Measurements from ENCODE around the gene WWP2. TPM values are rescaled to one million over a fixed set of nuclear protein-coding genes. Genes with fewer than 3 reads are reported as not detected.

WWP2 gene
- total and polyA plus RNA-seq, 4 donors: 59.0 to 144 (median 138) TPM

- WGBS, 2 donors: 4 to 10% methylated on average over 19 of the region's 19 CpGs
- intact Hi-C loops (cut with DNase I): no loop called here
- Histone ChIP-seq H3K36me3 (ENCODE audit: control insufficient read depth in 1 of 2, insufficient read depth in 2 of 2, low read length in 1 of 2) (peaks cover 3 to 29% of the 10 kb centered on the region in 2 donors), H3K9me3 (ENCODE audit: control insufficient read depth, low read length) (no peaks in the 10 kb centered on the region), H3K4me3 (ENCODE audit: low read length in 2 of 2) (no peak overlapping the region), H3K27ac (ENCODE audit: low read depth in 1 of 2, low read length in 2 of 2) (peak overlapping the region; percentile 87 to 90), H3K4me1 (ENCODE audit: control insufficient read depth in 1 of 2, insufficient read depth in 2 of 2, low read length in 2 of 2) (no peaks in the 10 kb centered on the region), H3K27me3 (ENCODE audit: control insufficient read depth in 1 of 2, insufficient read depth in 2 of 2, low read length in 1 of 2) (no peaks in the 10 kb centered on the region)
- peak; percentile 76 to 89 for DNase-seq
- peak; percentile 73 for ATAC-seq (ENCODE audit: low FRiP score)
These were observed 173.2 kb downstream of the WWP2 start for GRCh38 chr16:69935278-69935711.

- Histone ChIP-seq H3K4me1 (ENCODE audit: control insufficient read depth in 1 of 2, insufficient read depth in 2 of 2, low read length in 2 of 2) (no peaks in the 10 kb centered on the region), H3K27ac (ENCODE audit: low read depth in 1 of 2, low read length in 2 of 2) (peak overlapping the region; percentile 84 to 87), H3K36me3 (ENCODE audit: control insufficient read depth in 1 of 2, insufficient read depth in 2 of 2, low read length in 1 of 2) (peaks cover 3 to 29% of the 10 kb centered on the region in 2 donors), H3K27me3 (ENCODE audit: control insufficient read depth in 1 of 2, insufficient read depth in 2 of 2, low read length in 1 of 2) (no peaks in the 10 kb centered on the region), H3K9me3 (ENCODE audit: control insufficient read depth, low read length) (no peaks in the 10 kb centered on the region), H3K4me3 (ENCODE audit: low read length in 2 of 2) (no peak overlapping the region)
- DNase-seq: no peak
- 25 to 26% methylated on average over 10 of the region's 10 CpGs for WGBS, 2 donors
- intact Hi-C loops (cut with DNase I): no loop called here
- ATAC-seq (ENCODE audit: low FRiP score): no peak
These were observed 173.6 kb downstream of the WWP2 start for GRCh38 chr16:69935740-69936139.

- no peaks in the 10 kb centered on the region for H3K4me1 ChIP-seq (ENCODE audit: control insufficient read depth in 1 of 2, insufficient read depth in 2 of 2, low read length in 2 of 2)
- no peak overlapping the region for H3K4me3 ChIP-seq (ENCODE audit: low read length in 2 of 2)
- peak in 1 of 2 donors; percentile 40 for DNase-seq
- intact Hi-C loops (cut with DNase I): no loop called here
- no peaks in the 10 kb centered on the region for H3K9me3 ChIP-seq (ENCODE audit: control insufficient read depth, low read length)
- H3K27ac ChIP-seq (ENCODE audit: low read depth in 1 of 2, low read length in 2 of 2): peak overlapping the region; percentile 84 to 87
- 77 to 84% methylated on average over 16 of the region's 16 CpGs for WGBS, 2 donors
- no peak for ATAC-seq (ENCODE audit: low FRiP score)
- H3K36me3 ChIP-seq (ENCODE audit: control insufficient read depth in 1 of 2, insufficient read depth in 2 of 2, low read length in 1 of 2): peaks cover under 1 to 29% of the 10 kb centered on the region in 2 donors
- no peaks in the 10 kb centered on the region for H3K27me3 ChIP-seq (ENCODE audit: control insufficient read depth in 1 of 2, insufficient read depth in 2 of 2, low read length in 1 of 2)
These were observed 174.1 kb downstream of the WWP2 start for GRCh38 chr16:69936252-69936651.

- Histone ChIP-seq H3K9me3 (ENCODE audit: control insufficient read depth, low read length) (no peaks in the 10 kb centered on the region), H3K27ac (ENCODE audit: low read depth in 1 of 2, low read length in 2 of 2) (peak overlapping the region in 1 of 2 donors; percentile 84), H3K36me3 (ENCODE audit: control insufficient read depth in 1 of 2, insufficient read depth in 2 of 2, low read length in 1 of 2) (peaks cover 0 to 29% of the 10 kb centered on the region in 2 donors), H3K27me3 (ENCODE audit: control insufficient read depth in 1 of 2, insufficient read depth in 2 of 2, low read length in 1 of 2) (no peaks in the 10 kb centered on the region), H3K4me1 (ENCODE audit: control insufficient read depth in 1 of 2, insufficient read depth in 2 of 2, low read length in 2 of 2) (peaks cover 0 to 3% of the 10 kb centered on the region in 2 donors), H3K4me3 (ENCODE audit: low read length in 2 of 2) (no peak overlapping the region)
- ATAC-seq (ENCODE audit: low FRiP score) (no peak), DNase-seq (peak in 1 of 2 donors; percentile 44)
- intact Hi-C loops (cut with DNase I): no loop called here
- 74 to 79% methylated on average over 21 of the region's 21 CpGs for WGBS, 2 donors
These were observed 174.6 kb downstream of the WWP2 start for GRCh38 chr16:69936751-69937211.

GRCh38 chr16:69937465-69937951 is 175.4 kb downstream of the WWP2 start:
- Histone ChIP-seq H3K36me3 (ENCODE audit: control insufficient read depth in 1 of 2, insufficient read depth in 2 of 2, low read length in 1 of 2) (peaks cover 0 to 28% of the 10 kb centered on the region in 2 donors), H3K4me3 (ENCODE audit: low read length in 2 of 2) (no peak overlapping the region), H3K9me3 (ENCODE audit: control insufficient read depth, low read length) (no peaks in the 10 kb centered on the region), H3K27ac (ENCODE audit: low read depth in 1 of 2, low read length in 2 of 2) (peak overlapping the region in 1 of 2 donors; percentile 84), H3K27me3 (ENCODE audit: control insufficient read depth in 1 of 2, insufficient read depth in 2 of 2, low read length in 1 of 2) (no peaks in the 10 kb centered on the region), H3K4me1 (ENCODE audit: control insufficient read depth in 1 of 2, insufficient read depth in 2 of 2, low read length in 2 of 2) (peaks cover 0 to 6% of the 10 kb centered on the region in 2 donors)
- DNase-seq (peak in 1 of 2 donors; percentile 43), ATAC-seq (ENCODE audit: low FRiP score) (no peak)
- intact Hi-C loops (cut with DNase I): no loop called here
- 24 to 33% methylated on average over 16 of the region's 16 CpGs for WGBS, 2 donors

GRCh38 chr16:69938981-69939820 is 177.1 kb downstream of the WWP2 start:
- intact Hi-C loops (cut with DNase I): no loop called here
- Histone ChIP-seq H3K9me3 (ENCODE audit: control insufficient read depth, low read length) (no peaks in the 10 kb centered on the region), H3K27me3 (ENCODE audit: control insufficient read depth in 1 of 2, insufficient read depth in 2 of 2, low read length in 1 of 2) (no peaks in the 10 kb centered on the region), H3K4me3 (ENCODE audit: low read length in 2 of 2) (no peak overlapping the region), H3K36me3 (ENCODE audit: control insufficient read depth in 1 of 2, insufficient read depth in 2 of 2, low read length in 1 of 2) (peaks cover 0 to 26% of the 10 kb centered on the region in 2 donors), H3K4me1 (ENCODE audit: control insufficient read depth in 1 of 2, insufficient read depth in 2 of 2, low read length in 2 of 2) (peaks cover 0 to 6% of the 10 kb centered on the region in 2 donors), H3K27ac (ENCODE audit: low read depth in 1 of 2, low read length in 2 of 2) (peak overlapping the region in 1 of 2 donors; percentile 20)
- ATAC-seq (ENCODE audit: low FRiP score): no peak
- peak in 1 of 2 donors; percentile 43 for DNase-seq
- 60 to 64% methylated on average over 28 of the region's 28 CpGs for whole genome bisulfite sequencing, 2 donors

GRCh38 chr16:69939821-69940585 is 177.9 kb downstream of the WWP2 start:
- H3K4me3 ChIP-seq (ENCODE audit: low read length in 2 of 2): no peak overlapping the region
- H3K27ac ChIP-seq (ENCODE audit: low read depth in 1 of 2, low read length in 2 of 2): peak overlapping the region in 1 of 2 donors; percentile 29
- ATAC-seq (ENCODE audit: low FRiP score) (no peak), DNase-seq (peak in 1 of 2 donors; percentile 73)
- WGBS, 2 donors: 59 to 67% methylated on average over 25 to 26 of the region's 26 CpGs
- H3K36me3 ChIP-seq (ENCODE audit: control insufficient read depth in 1 of 2, insufficient read depth in 2 of 2, low read length in 1 of 2): peaks cover 0 to 26% of the 10 kb centered on the region in 2 donors
- H3K4me1 ChIP-seq (ENCODE audit: control insufficient read depth in 1 of 2, insufficient read depth in 2 of 2, low read length in 2 of 2): peaks cover 0 to 6% of the 10 kb centered on the region in 2 donors
- no peaks in the 10 kb centered on the region for H3K9me3 ChIP-seq (ENCODE audit: control insufficient read depth, low read length)
- intact Hi-C loops (cut with DNase I): no loop called here
- no peaks in the 10 kb centered on the region for H3K27me3 ChIP-seq (ENCODE audit: control insufficient read depth in 1 of 2, insufficient read depth in 2 of 2, low read length in 1 of 2)

- H3K4me3 ChIP-seq (ENCODE audit: low read length in 2 of 2): no peak overlapping the region
- intact Hi-C loops (cut with DNase I): no loop called here
- no peaks in the 10 kb centered on the region for H3K9me3 ChIP-seq (ENCODE audit: control insufficient read depth, low read length)
- H3K4me1 ChIP-seq (ENCODE audit: control insufficient read depth in 1 of 2, insufficient read depth in 2 of 2, low read length in 2 of 2): peaks cover 0 to 6% of the 10 kb centered on the region in 2 donors
- H3K27ac ChIP-seq (ENCODE audit: low read depth in 1 of 2, low read length in 2 of 2): peak overlapping the region in 1 of 2 donors; percentile 58
- WGBS, 2 donors: 79 to 82% methylated on average over 13 of the region's 13 CpGs
- ATAC-seq (ENCODE audit: low FRiP score) (no peak), DNase-seq (peak in 1 of 2 donors; percentile 71)
- H3K36me3 ChIP-seq (ENCODE audit: control insufficient read depth in 1 of 2, insufficient read depth in 2 of 2, low read length in 1 of 2): peaks cover 0 to 26% of the 10 kb centered on the region in 2 donors
- H3K27me3 ChIP-seq (ENCODE audit: control insufficient read depth in 1 of 2, insufficient read depth in 2 of 2, low read length in 1 of 2): no peaks in the 10 kb centered on the region
These were observed 178.5 kb downstream of the WWP2 start for GRCh38 chr16:69940676-69941075.

All from aorta (tissue), 5 donors.